HG03025 (cell line): ENCODE results near the gene KCNJ2.

Source experiments
- ATAC-seq: cut with Tn5 transposase; IDR thresholded peaks from one replicate; pipeline ENCODE4 v1.9.1; 2021; ENCODE audit warnings: mild to moderate bottlenecking, moderate library complexity; ENCODE audit not compliant: unreplicated experiment, low FRiP score

Gene KCNJ2

GRCh38 chr17:70201872-70202419, 32.6 kb downstream of the KCNJ2 start:
- no peak for ATAC-seq

GRCh38 chr17:70202840-70203239, 33.5 kb downstream of the KCNJ2 start:
- ATAC-seq: no peak

DNA sequence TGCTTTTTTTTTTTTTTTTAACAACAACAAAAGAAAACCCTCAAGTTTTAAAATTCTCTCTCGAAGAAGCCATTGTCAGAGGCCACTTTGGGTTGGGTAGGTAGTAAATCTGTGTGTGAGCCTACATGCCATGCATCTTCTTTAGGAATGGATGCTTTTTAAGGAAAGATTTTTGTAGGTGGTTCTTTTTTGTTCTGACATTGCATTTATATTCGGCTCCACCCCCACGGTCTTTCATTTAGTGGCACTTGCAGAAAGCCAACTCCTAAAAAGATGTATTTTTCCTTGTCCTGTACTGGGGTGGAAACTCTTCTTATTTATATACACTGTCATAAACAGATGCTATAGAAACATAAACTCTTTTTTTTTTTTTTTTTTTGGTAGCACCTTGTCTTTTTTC, 35.1 kb downstream of the KCNJ2 start:
- no peak for ATAC-seq

GRCh38 chr17:70205401-70205800, 36.1 kb downstream of the KCNJ2 start:
- no peak for ATAC-seq

- no peak for ATAC-seq
Measured at GRCh38 chr17:70206361-70207010, 37.2 kb downstream of the KCNJ2 start.

DNA sequence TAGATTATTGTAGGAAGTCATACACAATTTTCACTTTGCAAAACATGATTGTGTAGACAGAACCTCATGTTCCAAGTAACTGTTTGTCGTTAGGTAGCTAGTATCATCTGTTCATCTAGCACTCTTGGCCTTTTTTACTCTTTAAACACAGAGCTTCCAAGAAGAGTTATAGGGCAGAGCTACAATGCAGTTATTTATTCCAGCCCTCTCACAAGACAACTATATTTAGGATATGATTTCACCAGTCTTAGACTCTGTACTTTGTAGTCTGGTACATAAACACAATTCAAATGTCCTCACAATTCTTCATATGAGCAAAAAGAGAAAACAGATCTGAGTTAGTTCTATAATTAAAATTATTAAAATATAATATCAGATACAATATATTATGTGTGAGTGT, 37.9 kb downstream of the KCNJ2 start:
- ATAC-seq: no peak

DNA sequence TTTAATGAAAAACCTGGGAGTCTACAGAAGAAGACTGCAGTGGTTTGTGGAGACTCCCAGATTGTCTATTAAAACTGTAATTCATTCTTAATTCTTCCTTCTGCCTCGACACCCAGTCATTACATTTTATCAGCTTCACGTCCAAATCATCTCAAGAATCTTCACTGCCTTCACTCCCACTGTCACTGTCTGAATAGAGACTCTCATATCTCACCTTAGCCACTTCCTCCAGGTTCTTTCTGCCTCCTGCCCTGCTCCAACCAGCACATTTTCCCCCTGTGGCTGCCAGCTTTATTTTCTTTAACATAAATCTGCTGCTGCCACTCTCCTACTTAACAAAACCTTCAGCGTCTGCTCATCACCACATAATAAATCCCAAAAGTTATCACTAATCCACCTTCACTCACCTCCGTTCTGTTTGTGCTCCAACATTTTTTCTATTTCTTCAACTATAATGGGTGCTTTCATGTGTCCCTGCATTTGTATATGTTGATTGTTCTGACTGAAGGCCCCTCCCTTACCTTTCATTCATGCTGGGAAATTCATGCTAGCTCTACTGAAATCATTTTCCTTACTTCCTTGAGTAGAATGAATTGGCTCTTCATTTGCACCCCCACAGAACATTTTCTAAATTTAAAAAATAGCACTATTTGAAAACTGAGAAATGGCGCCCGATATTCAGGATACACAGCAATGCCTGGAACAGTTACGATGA, 38.9 kb downstream of the KCNJ2 start:
- no peak for ATAC-seq

- no peak for ATAC-seq
Measured at GRCh38 chr17:70208825-70209555, 39.7 kb downstream of the KCNJ2 start.

DNA sequence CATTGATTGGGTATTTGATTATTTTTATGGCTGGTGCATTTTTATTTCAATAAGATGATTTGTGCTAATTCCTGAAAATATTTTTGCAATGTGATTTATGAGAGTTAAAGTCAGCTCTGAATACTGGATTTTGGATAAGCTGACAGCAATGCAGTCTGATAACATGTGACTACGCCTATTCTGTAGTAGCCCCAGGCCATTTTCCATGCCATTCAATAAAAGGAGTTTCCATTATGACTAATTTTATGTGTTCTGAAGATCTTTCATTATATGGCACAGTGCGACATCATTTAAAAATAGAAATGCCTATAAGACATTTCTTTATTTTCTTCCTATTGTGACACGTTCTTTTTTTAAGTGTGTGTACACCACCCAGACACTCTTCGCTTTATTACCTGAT, 46.3 kb downstream of the KCNJ2 start:
- no peak for ATAC-seq

DNA sequence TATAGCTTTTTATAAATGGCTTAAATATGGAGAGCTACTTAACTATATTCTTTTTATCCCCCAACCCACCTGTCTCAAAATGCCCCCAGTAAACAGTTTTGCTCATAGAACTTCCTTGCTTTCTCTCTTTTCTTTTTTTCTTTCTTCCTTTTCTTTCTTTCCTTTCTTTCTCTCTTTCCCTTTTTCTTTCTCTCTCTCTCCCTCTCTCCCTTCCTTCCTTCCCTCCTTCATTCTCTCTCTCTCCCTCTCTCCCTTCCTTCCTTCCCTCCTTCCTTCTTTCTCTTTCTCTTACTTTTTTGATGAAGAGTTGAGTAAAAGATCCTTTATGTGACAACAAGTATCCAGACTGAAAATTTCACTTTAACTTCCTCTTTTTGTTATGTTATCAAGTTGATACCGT, 48.2 kb downstream of the KCNJ2 start:
- ATAC-seq: no peak

- no peak for ATAC-seq
Measured at GRCh38 chr17:70225276-70225675, 55.9 kb downstream of the KCNJ2 start.
